Uterus (tissue), 4 donors: ENCODE results near the gene CRY1. TPM values are rescaled to one million over a fixed set of nuclear protein-coding genes. Genes with fewer than 3 reads are reported as not detected.

Experiments used
- DNase-seq, 2 donors: peaks; one replicate each; pipeline ENCODE4 v3.0.0-alpha.2; 2019 to 2020
- H3K27ac ChIP-seq, 2 donors: fragments of 200-600 bp; sonication (generic); 1 replicate in 1 of 2; 2 replicates in 1 of 2; pipeline ENCODE4 v1.5.1; 2016 to 2018
- H3K27me3 ChIP-seq, 2 donors: fragments of 200-600 bp; sonication (generic); one replicate each; pipeline ENCODE4 v1.5.1; 2018 to 2019; ENCODE audit warnings: control low read depth in 1 of 2
- H3K36me3 ChIP-seq, 2 donors: fragments of 200-600 bp; sonication (generic); one replicate each; pipeline ENCODE4 v1.5.1; 2019; ENCODE audit warnings: control low read depth in 1 of 2
- H3K4me1 ChIP-seq, 2 donors: fragments of 200-600 bp; sonication (generic); one replicate each; pipeline ENCODE4 v1.5.1; 2018 to 2019; ENCODE audit warnings: control low read depth in 1 of 2
- H3K4me3 ChIP-seq, 2 donors: fragments of 200-600 bp; sonication (generic); 1 replicate in 1 of 2; 2 replicates in 1 of 2; pipeline ENCODE4 v1.5.1; 2018 to 2019; ENCODE audit warnings: mild to moderate bottlenecking in 1 of 2
- H3K9me3 ChIP-seq, 2 donors: fragments of 200-600 bp; sonication (generic); one replicate each; pipeline ENCODE4 v1.5.1; 2019; ENCODE audit warnings: control low read depth in 1 of 2
- CTCF ChIP-seq, 4 experiments: fragments of 200-600 bp in 2 of 4; fragments of 450-650 bp in 2 of 4; sonication (generic) in 2 of 4; IDR thresholded peaks; one replicate each; pipeline ENCODE4 v1.5.1; 2016 to 2019; ENCODE audit warnings: antibody characterized with exemption in 4 of 4, mild to moderate bottlenecking in 2 of 4, moderate library complexity in 1 of 4
- POLR2A ChIP-seq, 2 donors: fragments of 450-650 bp; IDR thresholded peaks; one replicate each; pipeline ENCODE4 v1.6.1; 2016; ENCODE audit warnings: antibody characterized with exemption in 2 of 2, mild to moderate bottlenecking in 1 of 2, moderate library complexity in 1 of 2
- intact Hi-C: fragments of 100-400 bp; cut with DNase I; formaldehyde crosslinking; loops from one replicate; pipeline ENCODE4 v1.15.1; 2023; ENCODE audit warnings: low total_unique reads
- total RNA-seq, 4 donors: library from RNA; depleted of rRNA in 3 of 4; stranded (reverse); fragments of >200 nt in 3 of 4; gene quantifications; one replicate each; pipeline versions ENCODE4 v1.1.0 to v1.2.4, GENCODE V29; 2014 to 2023
- donor health status: DM: yes; HTN: yes; CAD: no.

Gene CRY1
- total RNA-seq, 4 donors from 2014 or later: 8.2 to 66.5 (median 35.6) TPM

DNA sequence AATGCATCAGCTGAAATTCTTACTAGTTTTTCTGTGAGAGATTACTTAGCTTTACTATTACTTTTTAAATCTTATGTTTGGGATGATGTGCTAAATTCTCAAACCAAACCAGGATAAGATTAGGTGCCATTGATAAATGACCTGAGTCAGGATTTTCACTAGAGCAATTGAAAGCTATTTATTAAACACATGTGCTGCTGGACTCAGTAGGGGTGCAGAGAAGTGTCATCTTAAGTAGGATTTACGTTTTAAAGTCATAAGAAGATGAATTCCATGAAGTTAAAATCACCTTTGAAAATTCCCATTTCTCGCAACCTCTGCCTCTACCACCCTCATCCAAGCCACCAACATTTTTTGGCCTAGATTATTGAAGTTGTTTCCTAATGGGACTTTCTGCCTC lies 128.8 kb downstream of the CRY1 start:
- intact Hi-C loops: no loop called here
- TF ChIP-seq POLR2A (IDR thresholded peaks at IDR 0.05) (no peak), CTCF (IDR thresholded peaks at IDR 0.05) (no peak)
- no peak for DNase-seq
- Histone ChIP-seq H3K4me1 (no peaks in the 10 kb centered on the region), H3K36me3 (no peaks in the 10 kb centered on the region), H3K4me3 (no peak overlapping the region), H3K27me3 (no peaks in the 10 kb centered on the region), H3K9me3 (no peaks in the 10 kb centered on the region), H3K27ac (no peak overlapping the region)

GRCh38 chr12:106962286-106962685 lies 131.1 kb downstream of the CRY1 start:
- Histone ChIP-seq H3K9me3 (no peaks in the 10 kb centered on the region), H3K4me1 (no peaks in the 10 kb centered on the region), H3K27ac (no peak overlapping the region), H3K36me3 (no peaks in the 10 kb centered on the region), H3K4me3 (no peak overlapping the region), H3K27me3 (no peaks in the 10 kb centered on the region)
- no peak for DNase-seq
- intact Hi-C loops: no loop called here
- no peak for TF ChIP-seq POLR2A (IDR thresholded peaks at IDR 0.05)
- TF ChIP-seq CTCF (IDR thresholded peaks at IDR 0.05): no peak

- intact Hi-C loops: no loop called here
- TF ChIP-seq POLR2A (IDR thresholded peaks at IDR 0.05) (no peak), CTCF (IDR thresholded peaks at IDR 0.05) (no peak)
- Histone ChIP-seq H3K27ac (no peak overlapping the region), H3K27me3 (no peaks in the 10 kb centered on the region), H3K4me3 (no peak overlapping the region), H3K36me3 (no peaks in the 10 kb centered on the region), H3K9me3 (no peaks in the 10 kb centered on the region), H3K4me1 (no peaks in the 10 kb centered on the region)
- DNase-seq: no peak
These were observed 132.9 kb downstream of the CRY1 start for GRCh38 chr12:106960443-106960842.

DNA sequence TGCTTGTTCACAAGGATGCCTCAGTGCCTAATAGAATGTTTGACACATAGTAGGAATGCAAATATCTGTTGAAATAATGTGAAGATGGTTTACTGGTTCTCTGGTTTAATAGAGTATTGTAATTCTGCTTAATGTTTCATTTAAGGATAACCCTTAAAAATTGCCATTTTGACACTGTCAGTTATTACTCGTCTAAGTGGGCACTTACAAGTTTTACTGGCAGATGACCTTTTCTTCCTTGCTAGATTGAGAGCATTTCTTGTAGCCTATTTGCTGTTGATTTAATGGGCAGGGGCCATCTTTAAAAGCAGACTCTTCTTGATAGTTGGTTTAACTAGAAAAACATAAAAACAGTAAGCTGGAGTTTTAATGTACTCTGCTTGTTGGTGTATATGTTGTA lies 135.8 kb downstream of the CRY1 start:
- intact Hi-C loops: loop anchor here (10.0 kb wide), 1 partner anchor 137 kb away; the partner anchor contains the start of gene CRY1
- peak overlapping the region; percentile 75 to 95 for H3K4me3 ChIP-seq
- H3K9me3 ChIP-seq: no peaks in the 10 kb centered on the region
- no peaks in the 10 kb centered on the region for H3K4me1 ChIP-seq
- TF ChIP-seq POLR2A (IDR thresholded peaks at IDR 0.05) (no peak), CTCF (IDR thresholded peaks at IDR 0.05) (no peak)
- H3K27me3 ChIP-seq: no peaks in the 10 kb centered on the region
- H3K27ac ChIP-seq: peak overlapping the region; percentile 95 to 100
- no peak for DNase-seq
- H3K36me3 ChIP-seq: no peaks in the 10 kb centered on the region

DNA sequence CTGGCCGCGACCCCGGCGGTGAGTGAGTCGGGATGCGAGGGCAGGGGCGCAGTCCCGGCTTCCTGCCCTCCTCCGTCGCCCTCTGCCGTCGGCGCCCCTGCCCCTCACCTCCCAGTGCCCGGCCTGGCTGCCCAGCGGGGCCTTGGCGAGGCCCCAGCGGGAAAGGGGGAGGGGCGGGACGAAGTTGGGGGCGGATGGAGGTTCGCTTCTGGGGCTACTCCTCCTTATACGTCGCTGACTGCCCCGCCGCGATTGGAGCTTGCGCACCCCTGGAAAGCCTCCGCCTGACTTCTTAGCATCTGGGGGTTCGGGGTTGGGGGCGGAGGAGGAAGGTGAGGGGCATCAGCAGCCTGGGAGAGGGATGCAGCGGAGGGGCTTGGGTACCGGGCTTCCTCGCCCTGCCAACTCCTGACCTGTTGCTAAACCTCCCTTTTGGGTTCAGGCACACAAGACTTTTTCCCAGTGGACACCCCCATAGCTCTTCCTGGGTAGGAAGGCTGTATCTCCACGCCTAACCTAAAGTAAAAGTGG lies 137.2 kb downstream of the CRY1 start:
- intact Hi-C loops: loop anchor here (10.0 kb wide), 1 partner anchor 139 kb away; the partner anchor contains the start of gene CRY1
- no peaks in the 10 kb centered on the region for H3K4me1 ChIP-seq
- DNase-seq: peak; percentile 76

More for the DNA sequence above, 137.2 kb downstream of the CRY1 start:
- H3K27ac ChIP-seq: peak overlapping the region; percentile 95 to 100
- no peaks in the 10 kb centered on the region for H3K36me3 ChIP-seq
- H3K9me3 ChIP-seq: no peaks in the 10 kb centered on the region
- no peaks in the 10 kb centered on the region for H3K27me3 ChIP-seq
- H3K4me3 ChIP-seq: peak overlapping the region; percentile 75 to 95
- peak in 1 of 2 donors; percentile 17 for TF ChIP-seq POLR2A (IDR thresholded peaks at IDR 0.05)
- TF ChIP-seq CTCF (IDR thresholded peaks at IDR 0.05): peak in 2 of 4 experiments; percentile 32 to 37
